Stimulated activated naive CD8-positive, alpha-beta T cell treated with anti-CD3 and anti-CD28 coated beads, Interleukin-15, amount 100 ng/mL, for 72 hours (primary cell): Measurements from ENCODE around the gene TFPI2.

Experiments
- ATAC-seq: fragments of 150-1000 bp; cut with Tn5 transposase; 2 replicates; pipeline ENCODE4 v1.10.0; 2021; ENCODE audit warnings: mild to moderate bottlenecking, moderate library complexity
- DNase-seq, 2 donors: peaks; one replicate each; pipeline ENCODE4 v3.0.0; 2021 to 2022
- H3K27ac Mint-ChIP-seq, 2 donors: one replicate each; pipeline ENCODE4 v1.8.0; 2022; ENCODE audit warnings: mild to moderate bottlenecking in 2 of 2, mixed read lengths in 2 of 2, moderate library complexity in 2 of 2
- H3K27me3 Mint-ChIP-seq: one replicate; pipeline ENCODE4 v1.8.0; 2022; ENCODE audit warnings: mixed read lengths
- H3K4me1 Mint-ChIP-seq: one replicate; pipeline ENCODE4 v1.8.0; 2022; ENCODE audit warnings: mild to moderate bottlenecking, mixed read lengths
- H3K4me3 Mint-ChIP-seq, 2 donors: one replicate each; pipeline ENCODE4 v1.8.0; 2022; ENCODE audit warnings: mild to moderate bottlenecking in 2 of 2, mixed read lengths in 2 of 2, moderate library complexity in 1 of 2
- H3K9me3 Mint-ChIP-seq, 2 donors: one replicate each; pipeline ENCODE4 v1.8.0; 2022; ENCODE audit warnings: mixed read lengths in 2 of 2

Gene TFPI2

DNA sequence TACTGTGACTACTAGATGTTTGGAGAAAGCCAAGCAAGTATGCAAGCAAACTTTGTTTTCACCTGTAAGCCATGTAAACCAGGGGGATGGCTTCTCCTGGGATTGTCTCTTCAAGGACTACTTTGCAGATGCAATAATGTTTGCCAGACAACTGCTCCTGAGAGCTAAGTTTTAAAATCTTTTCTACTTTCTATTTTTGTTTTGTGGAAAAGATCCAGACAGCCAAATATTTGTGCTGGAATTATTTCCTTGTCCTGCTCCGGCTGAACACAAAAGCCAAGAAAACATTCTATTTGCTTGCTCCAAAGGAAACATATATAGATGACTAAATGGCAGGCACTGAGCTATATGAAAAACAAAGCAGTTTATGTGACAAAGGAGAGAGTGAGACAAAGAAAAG is 51.6 kb downstream of the TFPI2 start:
- no peak for ATAC-seq

DNA sequence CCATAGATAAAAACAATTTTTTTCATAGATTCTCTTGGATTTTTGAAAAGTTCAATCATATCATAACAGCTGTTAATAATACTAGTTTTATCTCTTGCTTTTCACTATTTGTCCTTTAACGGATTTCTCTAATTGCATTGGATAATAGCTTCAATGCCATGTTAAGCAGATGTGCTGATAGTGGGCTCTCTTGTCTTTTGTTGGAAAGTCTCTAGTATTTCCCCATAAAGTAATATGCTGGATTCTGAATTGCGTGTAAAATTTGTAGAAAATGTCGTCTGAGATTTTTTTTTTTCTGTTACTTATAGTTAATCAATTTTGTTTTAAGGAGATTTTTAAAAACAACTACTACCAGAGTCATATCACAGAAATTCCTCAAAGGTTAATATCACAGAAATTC is 53.3 kb downstream of the TFPI2 start:
- Mint-ChIP-seq H3K27me3 (no peaks in the 10 kb centered on the region), H3K27ac (no peak overlapping the region), H3K4me1 (no peaks in the 10 kb centered on the region)

More for the DNA sequence above, 51.6 kb downstream of the TFPI2 start:
- DNase-seq, result no peak
- H3K27me3 Mint-ChIP-seq, result no peaks in the 10 kb centered on the region
- H3K4me1 Mint-ChIP-seq, result no peaks in the 10 kb centered on the region
- H3K27ac Mint-ChIP-seq, result no peak overlapping the region
- no peak overlapping the region for H3K4me3 Mint-ChIP-seq
- peaks cover 0 to 4% of the 10 kb centered on the region in 2 donors for H3K9me3 Mint-ChIP-seq

DNA sequence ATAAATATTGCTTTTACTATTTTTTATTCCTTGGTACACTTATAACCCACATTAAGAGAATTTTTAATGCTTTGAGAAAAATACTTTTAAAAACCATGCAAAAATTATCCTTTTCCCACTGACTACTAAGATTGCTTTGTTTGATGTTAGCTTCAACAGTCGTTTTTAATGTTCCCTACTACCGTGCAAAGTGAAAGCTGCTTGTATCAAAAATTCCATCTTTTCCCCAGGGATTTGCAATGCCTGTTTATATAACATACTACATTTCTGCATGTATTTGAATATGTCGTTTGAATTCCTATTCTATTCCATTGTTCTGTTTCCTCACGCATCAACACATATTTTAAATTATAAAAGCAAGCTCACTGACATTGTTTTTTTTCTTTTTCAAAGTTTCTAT is 54.4 kb downstream of the TFPI2 start:
- Mint-ChIP-seq H3K4me3 (no peak overlapping the region), H3K27me3 (no peaks in the 10 kb centered on the region), H3K9me3 (peaks cover 0 to 4% of the 10 kb centered on the region in 2 donors), H3K4me1 (no peaks in the 10 kb centered on the region), H3K27ac (no peak overlapping the region)
- no peak for ATAC-seq
- DNase-seq, result no peak

More for the DNA sequence above, 53.3 kb downstream of the TFPI2 start:
- Mint-ChIP-seq H3K9me3 (peaks cover 0 to 4% of the 10 kb centered on the region in 2 donors), H3K4me3 (no peak overlapping the region)
- DNase-seq (no peak), ATAC-seq (no peak)

DNA sequence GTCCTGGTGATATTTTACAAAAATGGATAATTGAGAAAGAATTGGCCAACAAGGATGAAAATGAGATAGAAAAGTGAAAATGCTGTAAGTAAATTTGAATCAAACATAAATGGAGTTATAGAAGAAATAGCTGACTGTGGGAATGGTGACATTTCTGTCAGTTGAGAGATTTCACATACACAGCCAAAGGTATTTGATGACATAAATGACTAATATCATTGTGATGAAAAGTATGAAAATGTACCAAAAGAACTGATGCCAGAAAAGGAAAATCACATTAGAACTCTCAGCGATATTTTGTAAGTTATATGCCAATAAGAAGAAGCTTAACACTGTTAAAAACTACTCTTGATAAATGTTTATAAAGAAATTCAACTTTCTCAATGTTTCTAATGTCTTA is 54.9 kb downstream of the TFPI2 start:
- H3K4me1 Mint-ChIP-seq, result no peaks in the 10 kb centered on the region
- H3K4me3 Mint-ChIP-seq, result no peak overlapping the region
- H3K27me3 Mint-ChIP-seq, result no peaks in the 10 kb centered on the region
- no peak for ATAC-seq
- peaks cover 0 to 4% of the 10 kb centered on the region in 2 donors for H3K9me3 Mint-ChIP-seq
- no peak overlapping the region for H3K27ac Mint-ChIP-seq
- DNase-seq, result no peak
